Heart left ventricle (tissue), 13 donors: Measurements from ENCODE around the gene COMP.
"Not testable (repeated sequence)": the region's sequence is repeated elsewhere in the genome, so short reads cannot be mapped to it uniquely, and the experiment has no call there.

ENCODE experiments used
- CTCF ChIP-seq, 12 donors: fragments of 200-600 bp; sonication (generic) in 4 of 12; IDR thresholded peaks; one replicate each; pipeline versions ENCODE4 v1.5.0 to v1.8.0; 2018 to 2022; ENCODE audit warnings: antibody characterized with exemption in 12 of 12, mild to moderate bottlenecking in 5 of 12
- POLR2A ChIP-seq, 2 donors: fragments of 450-650 bp; IDR thresholded peaks; one replicate each; pipeline ENCODE4 v1.6.1; 2017; ENCODE audit warnings: antibody characterized with exemption in 2 of 2, mild to moderate bottlenecking in 2 of 2, moderate library complexity in 2 of 2
- donor health status: ischemic (EF 13 %, LVEDD 7.1; RV severe dilation, severe dysfunction).
- donor health status: DM: no; HTN: yes; CAD: no.
- donor health status: DM: no; HTN: no; CAD: no.
- donor health status: ischemic (EF 25% LVEDD 6.9; RV normal size, moderate dysfunction).
- donor health status: ischemic (EF 25% LVEDD 5.7; RV mildly dilated, moderate dysfunction).
- donor health status: ischemic (EF 35%, LVEDD 5.7; RV mildly dilated, moderate dysfunction).
- donor health status: nonischemic (EF 11% LVEDD 7.7; RV severe dilation, severe dysfunction).
- donor health status: DM: yes; HTN: yes; CAD: no.
- donor health status: PGD.
- donor health status: ischemic (EF 29% LVEDD 5.4; RV normal size, mild dysfunction).
- donor health status: nonischemic (EF 23%, LVEDD 6.1; RV moderate dilation, normal function).

GRCh38 chr19:18816645-18817044 lies 25.5 kb upstream of the COMP start:
- not testable (repeated sequence) for TF ChIP-seq CTCF, POLR2A (IDR thresholded peaks at IDR 0.05)
